Type B pancreatic cell (in vitro differentiated cells): ENCODE data around the gene DDN. TPM values are rescaled to one million over a fixed set of nuclear protein-coding genes. Genes with fewer than 3 reads are reported as not detected.

Experiments
- DNase-seq: peaks from one replicate; pipeline ENCODE4 v3.0.0; 2021; ENCODE audit warnings: mixed read lengths; ENCODE audit not compliant: unreplicated experiment; ENCODE audit errors: extremely low spot score
- H3K27ac Mint-ChIP-seq: 2 replicates; pipeline ENCODE4 v1.8.0; 2021; ENCODE audit warnings: mild to moderate bottlenecking, mixed read lengths
- H3K27me3 Mint-ChIP-seq: 2 replicates; pipeline ENCODE4 v1.8.0; 2021; ENCODE audit warnings: mixed read lengths
- H3K36me3 Mint-ChIP-seq: 2 replicates; pipeline ENCODE4 v1.8.0; 2021; ENCODE audit warnings: mixed read lengths
- H3K4me1 Mint-ChIP-seq: one replicate; pipeline ENCODE4 v1.8.0; 2021; ENCODE audit warnings: mixed read lengths; ENCODE audit not compliant: unreplicated experiment
- H3K4me3 Mint-ChIP-seq: 2 replicates; pipeline ENCODE4 v1.8.0; 2021; ENCODE audit warnings: mild to moderate bottlenecking, mixed read lengths
- H3K9me3 Mint-ChIP-seq: 2 replicates; pipeline ENCODE4 v1.8.0; 2021; ENCODE audit warnings: mixed read lengths
- CTCF ChIP-seq: fragments of 200-600 bp; sonication (generic); conservative IDR thresholded peaks from 2 replicates; pipeline ENCODE4 v1.5.0; 2021; ENCODE audit warnings: antibody characterized with exemption, mild to moderate bottlenecking
- total RNA-seq: library from RNA; stranded (reverse); gene quantifications from 2 replicates; pipeline ENCODE4 v1.2.1, GENCODE V29; 2021; ENCODE audit warnings: low replicate concordance

Gene DDN
- total RNA-seq, 1 donor from 2014 or later = 8.8 TPM

GRCh38 chr12:48967991-48968390 is 31.2 kb downstream of the DDN start:
- no peaks in the 10 kb centered on the region for H3K36me3 Mint-ChIP-seq
- peaks cover 72% of the 10 kb centered on the region for H3K27me3 Mint-ChIP-seq
- no peaks in the 10 kb centered on the region for H3K9me3 Mint-ChIP-seq
- DNase-seq = no peak
- H3K27ac Mint-ChIP-seq = no peak overlapping the region
- H3K4me3 Mint-ChIP-seq = peak overlapping the region; percentile 5
- TF ChIP-seq CTCF = no peak
- peaks cover 19% of the 10 kb centered on the region for H3K4me1 Mint-ChIP-seq

GRCh38 chr12:48966177-48966895 is 32.8 kb downstream of the DDN start:
- Mint-ChIP-seq H3K4me1 (peaks cover 17% of the 10 kb centered on the region), H3K27me3 (peaks cover 58% of the 10 kb centered on the region), H3K4me3 (no peak overlapping the region), H3K9me3 (no peaks in the 10 kb centered on the region), H3K36me3 (no peaks in the 10 kb centered on the region), H3K27ac (no peak overlapping the region)
- DNase-seq = no peak
- TF ChIP-seq CTCF = no peak

- no peak overlapping the region for H3K4me3 Mint-ChIP-seq
- H3K27me3 Mint-ChIP-seq = peaks cover 56% of the 10 kb centered on the region
- H3K36me3 Mint-ChIP-seq = no peaks in the 10 kb centered on the region
- H3K27ac Mint-ChIP-seq = no peak overlapping the region
- peak; percentile 32 for TF ChIP-seq CTCF
- H3K4me1 Mint-ChIP-seq = peaks cover 8% of the 10 kb centered on the region
- no peaks in the 10 kb centered on the region for H3K9me3 Mint-ChIP-seq
- no peak for DNase-seq
These were observed 33.8 kb downstream of the DDN start for GRCh38 chr12:48965298-48965838.

DNA sequence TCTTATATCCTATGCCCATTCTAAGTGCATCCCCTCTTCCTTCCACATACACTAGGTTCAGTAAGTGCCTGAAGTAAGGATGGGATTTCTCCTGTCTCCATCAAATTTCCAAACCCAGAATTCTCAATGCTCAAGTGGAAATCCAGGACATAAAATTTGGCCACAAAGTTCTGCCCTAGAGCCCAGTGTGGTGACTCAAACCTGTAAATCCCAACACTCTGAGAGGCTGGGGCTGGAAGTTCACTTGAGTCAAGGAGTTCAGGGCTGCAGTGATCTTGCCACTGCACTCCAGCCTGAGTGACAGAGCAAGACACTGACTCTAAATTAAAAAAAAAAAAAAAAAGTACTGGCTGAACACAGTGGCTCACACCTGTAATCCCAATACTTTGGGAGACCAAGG is 37.4 kb downstream of the DDN start:
- no peaks in the 10 kb centered on the region for H3K9me3 Mint-ChIP-seq
- no peak overlapping the region for H3K4me3 Mint-ChIP-seq
- no peak overlapping the region for H3K27ac Mint-ChIP-seq
- no peak for TF ChIP-seq CTCF
- no peak for DNase-seq
- H3K4me1 Mint-ChIP-seq = peaks cover 5% of the 10 kb centered on the region
- H3K36me3 Mint-ChIP-seq = no peaks in the 10 kb centered on the region
- peaks cover 31% of the 10 kb centered on the region for H3K27me3 Mint-ChIP-seq

GRCh38 chr12:48961331-48961730 is 37.8 kb downstream of the DDN start:
- Mint-ChIP-seq H3K4me3 (no peak overlapping the region), H3K9me3 (no peaks in the 10 kb centered on the region), H3K4me1 (peaks cover 6% of the 10 kb centered on the region), H3K27ac (no peak overlapping the region), H3K27me3 (peaks cover 28% of the 10 kb centered on the region), H3K36me3 (no peaks in the 10 kb centered on the region)
- no peak for TF ChIP-seq CTCF
- no peak for DNase-seq
